Stimulated activated CD4-positive, alpha-beta T cell treated with anti-CD3 and anti-CD28 coated beads, Interleukin-15, amount 100 ng/mL, for 24 hours (primary cell): ENCODE measurements around the gene TNNT3.
A peak's percentile ranks its signal among the peaks of the same experiment; 100 is the strongest.

ENCODE experiments used
- DNase-seq: peaks from one replicate; pipeline ENCODE4 v3.0.0-alpha.2; 2020

TNNT3 gene

DNA sequence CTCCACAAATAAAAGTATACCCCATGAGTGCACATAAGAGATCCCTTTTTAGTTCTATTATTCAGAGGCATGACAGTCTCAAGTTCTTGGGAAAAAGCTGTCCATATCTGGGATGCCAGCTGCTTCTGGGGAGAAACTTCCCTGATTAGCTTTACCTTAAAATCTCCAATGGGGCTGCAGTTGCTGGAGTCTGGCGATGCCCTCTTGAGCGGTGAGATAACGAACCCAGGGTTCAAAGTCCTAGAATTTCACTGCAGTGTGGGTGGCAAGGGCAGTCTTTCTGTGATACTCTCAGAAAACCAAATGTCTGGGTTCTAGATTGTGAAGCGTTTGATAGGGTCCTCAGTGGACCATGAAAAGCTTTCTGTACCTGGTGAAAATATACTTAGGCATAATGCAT is 20.4 kb upstream of the TNNT3 start:
- no peak for DNase-seq

DNA sequence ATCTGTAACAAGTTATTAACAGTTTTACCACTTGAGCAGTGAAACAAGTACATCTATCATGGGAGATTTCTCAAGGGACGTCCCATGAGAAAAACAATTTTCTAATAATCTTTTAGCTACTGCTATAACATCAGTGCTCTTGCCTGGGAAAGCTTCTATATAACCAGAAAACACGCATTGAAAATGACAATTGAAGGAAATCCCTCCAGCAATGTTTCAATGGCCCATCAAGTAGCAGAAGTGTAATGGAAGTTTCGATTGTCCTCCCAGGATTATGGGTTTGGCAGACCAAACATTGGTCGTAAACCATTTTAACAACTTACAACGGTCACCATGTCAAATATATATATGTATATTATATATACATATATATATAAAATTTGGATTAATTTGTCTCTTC is 19.8 kb upstream of the TNNT3 start:
- DNase-seq = no peak

DNA sequence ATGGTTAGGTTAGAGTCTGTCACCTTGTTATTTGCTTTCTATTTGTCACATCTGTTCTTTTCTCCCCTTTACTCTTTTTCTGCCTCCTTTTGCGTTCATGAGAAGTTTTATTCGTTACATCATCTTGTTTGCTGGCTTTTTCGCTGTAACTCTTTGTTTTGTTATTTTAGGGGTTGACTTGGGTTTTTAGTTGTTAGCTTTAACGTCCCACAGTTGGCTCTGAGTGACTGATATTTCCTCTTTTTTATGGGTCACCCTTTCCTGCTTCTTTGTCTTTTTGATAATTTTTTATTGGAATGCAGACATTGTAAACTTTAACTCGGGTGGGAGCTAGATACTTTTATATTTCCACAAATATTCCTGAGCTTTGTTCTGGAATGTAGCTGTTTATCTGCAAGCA is 13.3 kb upstream of the TNNT3 start:
- DNase-seq = no peak

DNA sequence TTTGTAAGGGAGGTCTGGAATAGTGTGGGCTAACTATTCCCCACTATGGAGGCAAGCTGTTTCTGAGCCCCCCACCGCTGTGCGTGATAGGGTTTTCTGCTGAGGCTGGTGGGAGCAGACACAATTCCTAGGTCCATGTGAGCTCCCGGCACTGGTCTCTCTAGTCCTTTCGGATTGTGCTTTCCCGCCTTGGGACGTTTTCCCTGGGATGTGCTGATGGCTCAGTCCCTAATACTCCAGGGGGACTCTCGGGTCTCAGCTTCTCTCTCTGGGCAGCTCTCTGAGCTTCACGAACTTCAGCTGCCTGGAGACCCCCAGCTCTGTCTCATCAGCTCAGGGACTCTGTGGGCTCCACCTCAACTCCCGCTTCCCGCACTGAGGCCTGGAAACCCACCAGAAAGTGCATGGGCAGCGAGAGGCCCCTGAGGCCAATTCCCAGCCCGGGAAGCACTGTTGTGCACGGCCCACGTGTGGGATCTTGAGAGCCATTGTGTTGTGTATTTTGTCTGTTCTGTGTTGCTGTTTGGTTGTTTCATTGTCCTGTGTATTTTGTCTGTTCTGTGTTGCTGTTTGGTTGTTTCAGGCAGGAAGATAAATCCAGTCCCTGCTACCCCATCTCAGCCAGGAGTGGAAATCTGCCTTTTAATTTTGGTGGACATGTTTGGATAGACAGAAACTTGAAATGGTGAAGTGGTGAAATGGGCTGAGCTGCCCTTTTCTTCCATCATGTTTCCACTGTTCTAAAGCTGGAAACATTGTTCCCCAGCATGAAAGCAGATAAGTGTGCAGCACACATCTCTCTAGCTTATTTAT is 12.7 kb upstream of the TNNT3 start:
- DNase-seq = no peak

DNA sequence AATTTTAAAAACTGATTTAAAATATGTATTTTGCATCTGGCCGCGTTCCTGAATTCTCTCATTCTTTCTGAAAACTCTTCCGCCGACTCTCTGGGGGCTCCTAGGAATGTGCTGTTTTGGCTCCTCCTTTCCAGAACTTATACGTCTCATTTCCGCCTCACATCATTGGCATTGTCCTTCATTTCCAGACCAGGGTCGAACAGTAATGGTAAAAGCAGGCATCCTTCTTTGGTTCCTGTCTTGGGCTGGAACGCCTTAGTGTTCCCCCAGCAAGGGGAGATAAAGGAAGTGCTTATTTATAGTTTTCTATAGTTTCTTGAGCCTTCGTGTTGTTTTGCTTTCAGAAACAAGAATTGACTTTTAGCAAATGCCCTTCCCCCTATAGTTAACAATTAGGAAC is 10.9 kb upstream of the TNNT3 start:
- no peak for DNase-seq

DNA sequence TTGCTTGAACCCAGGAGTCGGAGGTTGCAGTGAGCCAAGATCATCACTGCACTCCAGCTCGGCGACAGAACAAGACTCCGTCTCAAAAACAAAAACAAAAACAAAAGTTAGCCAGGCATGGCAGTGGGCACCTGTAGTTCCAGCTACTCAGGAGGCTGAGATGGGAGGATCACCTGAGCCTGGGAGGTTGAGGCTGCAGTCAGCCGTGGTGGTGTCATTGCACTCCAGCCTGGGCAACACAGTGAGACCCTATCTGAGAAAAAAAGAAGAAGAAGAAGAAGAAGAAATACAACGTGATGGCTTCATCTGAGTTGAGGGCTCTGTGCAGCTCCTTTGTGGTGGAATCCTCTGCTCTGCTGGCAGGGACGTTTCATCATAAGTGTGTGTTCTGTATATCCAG is 10.0 kb upstream of the TNNT3 start:
- DNase-seq = no peak

DNA sequence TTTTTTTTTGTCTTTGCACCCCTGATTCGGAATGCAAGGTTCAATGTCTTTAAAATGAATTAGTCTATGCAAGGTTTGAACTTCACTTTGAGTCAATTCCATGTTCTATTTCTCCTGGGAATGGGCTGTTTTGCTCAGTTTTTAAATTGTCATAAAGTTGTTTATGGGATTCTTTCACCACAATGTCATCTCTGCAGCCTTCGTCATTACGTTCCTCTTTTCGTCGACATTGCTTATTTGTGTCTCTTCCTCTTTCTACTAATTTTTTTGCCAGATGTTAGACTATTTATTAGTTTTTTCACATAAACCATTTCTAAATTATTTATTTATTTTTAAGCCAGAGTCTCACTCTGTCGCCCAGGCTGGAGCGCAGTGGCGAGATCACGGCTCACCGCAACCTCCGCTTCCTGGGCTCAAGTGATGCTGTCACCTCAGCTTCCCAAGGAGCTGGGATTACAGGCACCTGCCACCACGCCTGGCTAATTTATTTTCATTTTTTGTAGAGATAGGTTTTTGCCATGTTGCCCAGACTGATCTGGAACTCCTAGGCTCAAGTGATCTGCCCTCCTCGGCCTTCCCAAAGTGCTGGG is 7.1 kb upstream of the TNNT3 start:
- no peak for DNase-seq

DNA sequence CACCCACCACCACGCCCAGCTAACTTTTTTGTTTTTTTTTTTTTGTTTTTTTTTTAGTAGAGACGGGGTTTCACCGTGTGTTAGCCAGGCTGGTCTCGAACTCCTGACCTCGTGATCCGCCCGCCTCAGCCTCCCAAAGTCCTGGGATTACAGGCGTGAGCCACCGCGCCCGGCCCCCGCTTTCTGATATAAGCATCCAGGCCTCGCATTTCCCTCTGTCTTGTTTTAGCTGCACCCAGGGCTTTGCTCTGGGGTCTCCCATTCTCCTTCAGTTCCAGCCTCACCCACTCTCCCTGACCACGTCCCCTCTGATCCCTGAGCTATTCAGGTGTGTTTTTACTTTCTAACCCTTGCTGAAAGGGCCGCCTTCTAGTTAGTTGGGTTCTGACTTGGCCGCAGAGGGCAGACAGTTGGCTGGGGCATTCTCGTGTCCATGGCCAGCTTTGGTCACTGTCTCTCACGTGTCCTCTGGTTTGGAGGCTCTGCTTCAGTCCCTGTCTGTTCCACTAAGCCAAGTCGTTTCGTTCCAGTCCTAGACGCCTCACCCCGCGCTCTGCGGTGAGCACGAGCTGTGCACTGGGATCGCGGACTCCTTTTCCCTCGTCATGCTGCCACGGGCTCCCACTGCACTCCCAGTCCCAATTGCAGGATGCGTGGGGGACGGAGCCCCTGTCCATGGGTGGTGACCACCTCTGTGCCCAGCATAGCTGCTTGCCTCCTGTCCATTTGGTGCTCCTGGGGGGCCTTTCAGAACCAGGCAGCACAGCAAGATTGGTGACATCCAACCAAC is 6.0 kb upstream of the TNNT3 start:
- DNase-seq = no peak

DNA sequence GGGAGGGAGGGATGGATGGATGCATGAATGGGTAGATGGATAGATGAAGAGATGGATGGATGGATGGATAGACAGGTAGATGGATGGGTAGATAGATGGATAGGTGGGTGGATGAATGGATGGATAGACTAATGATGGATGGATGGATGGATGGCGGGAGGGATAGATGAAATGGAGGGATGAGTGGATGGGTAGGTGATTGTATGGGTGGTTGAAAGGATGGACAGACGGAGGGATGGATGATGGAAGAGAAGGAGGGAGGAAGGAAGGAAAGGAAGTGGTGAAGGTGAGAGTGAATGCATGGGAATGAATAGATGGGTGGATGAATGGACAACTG is 3.7 kb upstream of the TNNT3 start:
- DNase-seq = no peak

DNA sequence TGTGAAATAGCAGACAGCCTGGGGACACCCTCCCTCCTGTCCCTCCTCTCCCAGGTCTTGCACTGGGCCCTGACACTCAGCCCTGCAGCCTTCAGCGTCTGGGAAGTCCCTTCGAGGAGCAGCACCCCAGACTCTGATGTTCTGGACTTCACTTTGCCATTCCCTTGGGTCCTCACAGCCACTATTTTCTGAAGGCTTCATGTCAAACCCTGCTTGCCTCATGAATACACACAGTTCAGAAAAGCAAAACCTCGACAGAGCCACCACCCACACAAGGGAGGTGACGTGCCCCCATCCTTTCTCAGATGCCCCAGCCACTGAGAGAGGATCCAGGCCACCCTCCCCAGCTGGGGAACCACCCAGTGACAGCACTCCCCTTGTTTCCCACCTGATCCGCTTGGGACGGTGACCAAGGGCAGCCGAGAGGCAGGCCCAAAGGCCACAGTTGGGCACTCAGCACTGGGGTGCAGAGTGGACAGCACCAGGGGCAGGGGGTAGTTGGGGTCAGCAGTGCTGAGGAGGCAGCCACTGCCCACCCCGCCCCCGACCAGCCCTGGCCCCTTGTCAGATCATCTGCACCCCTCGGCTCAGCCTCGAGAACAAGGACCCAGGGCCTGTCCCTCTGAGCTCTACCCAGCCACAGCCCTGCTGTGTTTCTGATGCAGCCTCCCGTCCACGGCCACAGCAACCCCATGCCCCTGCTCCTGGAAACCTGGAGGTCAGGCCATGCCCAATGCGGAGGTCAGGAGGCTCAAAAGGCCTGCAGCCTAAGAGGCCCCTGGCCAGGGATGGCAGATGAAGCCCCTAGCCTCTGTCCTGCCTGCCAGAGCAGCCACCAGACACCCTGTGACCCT is 3.1 kb upstream of the TNNT3 start:
- peak; percentile 22 for DNase-seq

DNA sequence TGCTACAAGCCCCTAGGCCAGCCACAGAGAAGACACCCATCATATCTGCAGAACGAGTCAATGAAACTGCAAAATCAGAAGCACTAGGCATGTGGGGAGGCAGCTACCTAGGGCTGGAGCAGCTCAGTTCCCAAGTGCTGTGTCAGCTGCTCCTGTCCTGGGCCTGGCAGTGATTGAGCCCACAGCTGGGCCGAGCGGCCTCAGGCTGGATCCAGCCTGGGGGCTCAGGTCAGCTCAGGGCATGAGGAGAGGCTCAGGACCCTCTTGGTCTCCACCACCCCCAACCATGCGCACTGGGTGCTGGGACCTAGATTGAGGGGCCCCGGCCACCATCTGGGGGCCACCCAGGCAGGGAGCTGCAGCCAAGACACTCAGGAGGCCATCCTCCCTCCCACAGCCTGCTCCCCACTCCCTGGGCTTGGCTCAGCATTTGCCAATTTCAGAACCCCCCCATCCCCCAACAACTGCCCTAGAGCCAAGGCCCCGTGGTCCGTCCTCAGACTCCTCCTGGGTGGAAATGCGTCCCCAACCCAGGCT is 2.4 kb upstream of the TNNT3 start:
- DNase-seq = no peak

DNA sequence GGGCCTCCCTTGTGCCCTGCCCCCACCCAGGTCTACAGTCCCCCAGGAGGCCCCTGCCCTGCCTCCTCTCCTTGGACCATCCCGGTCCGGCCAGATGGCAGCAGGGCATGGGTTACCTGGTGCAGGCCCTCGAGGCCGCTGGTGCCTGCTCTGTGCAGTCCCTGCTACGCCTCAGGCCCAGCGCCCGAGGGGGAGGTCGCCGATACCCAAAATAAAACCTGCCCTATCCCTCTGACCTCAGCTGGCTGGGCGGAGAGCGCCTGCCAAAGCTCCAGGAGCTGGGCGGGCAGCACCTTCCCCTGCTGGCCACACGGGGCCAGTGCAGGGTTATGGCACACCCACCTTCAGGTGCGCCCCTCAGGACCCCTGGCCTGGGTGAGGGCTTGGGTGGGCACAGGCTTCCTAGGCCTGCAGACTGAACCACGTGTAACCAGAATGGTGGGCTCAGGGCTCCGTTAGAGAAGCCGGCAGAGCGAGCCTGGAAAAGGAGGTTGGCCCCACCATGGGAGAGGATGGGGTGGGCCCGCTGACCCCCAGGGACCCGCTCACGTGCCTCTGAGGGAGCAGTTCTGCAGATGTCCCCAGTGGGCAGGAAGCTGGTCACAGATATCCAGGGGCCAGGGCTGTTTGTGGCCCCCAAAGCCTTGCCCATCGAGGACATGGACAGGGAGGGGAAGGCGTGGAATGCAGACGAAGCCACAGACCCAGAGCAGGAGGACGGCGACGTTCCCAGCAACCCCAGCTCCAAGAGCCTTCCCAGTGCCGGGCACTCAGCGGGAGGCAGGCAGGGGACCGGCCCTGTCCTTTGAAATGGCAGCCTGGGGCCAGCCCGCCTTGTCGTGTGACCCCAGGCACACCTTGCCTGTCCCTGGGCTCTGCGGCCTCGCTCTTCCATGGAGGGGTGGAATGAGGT is 1.7 kb upstream of the TNNT3 start:
- DNase-seq = no peak

DNA sequence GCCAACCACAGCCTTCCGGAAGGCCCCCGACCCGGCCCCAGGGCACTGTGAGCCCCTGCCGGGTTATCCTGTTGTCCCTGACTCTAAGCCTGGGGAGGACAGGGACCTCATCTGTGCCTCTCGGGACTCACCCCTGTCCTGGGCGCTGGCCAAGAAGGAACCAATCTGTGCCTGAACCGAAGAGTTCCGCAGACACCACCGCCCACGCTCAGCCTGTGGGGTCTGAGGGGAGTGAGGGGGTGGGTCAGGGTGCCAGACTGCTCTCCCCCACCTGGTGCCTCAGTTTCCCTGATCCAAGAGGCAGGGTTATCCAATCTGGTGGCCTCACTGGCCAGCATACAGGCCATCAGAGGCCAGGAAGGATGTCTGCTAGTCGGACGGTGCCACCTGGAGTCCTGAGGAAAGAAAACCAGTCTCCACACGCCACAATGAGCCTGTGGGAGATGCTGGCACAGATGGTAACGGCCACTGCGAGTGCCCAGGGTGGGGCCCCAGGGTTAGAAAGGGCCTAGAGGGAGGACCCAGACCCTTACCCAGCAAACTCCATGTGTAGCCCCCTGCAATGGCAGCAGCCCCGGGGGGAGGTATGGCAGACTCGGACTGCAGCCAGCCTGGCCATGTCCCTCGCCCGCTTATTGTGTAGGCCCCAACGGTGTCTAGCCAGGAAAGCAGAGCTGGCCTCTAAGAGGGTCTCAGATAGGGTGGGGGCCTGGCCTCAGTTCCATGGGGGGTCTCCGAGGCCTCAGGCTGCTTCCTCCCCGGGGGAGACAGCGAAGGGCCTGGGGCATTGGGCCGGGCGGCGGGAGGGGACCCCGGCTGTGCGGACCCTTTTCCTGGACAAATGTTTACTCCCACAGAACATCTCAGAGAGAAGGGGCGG is 827 bp upstream of the TNNT3 start:
- no peak for DNase-seq

DNA sequence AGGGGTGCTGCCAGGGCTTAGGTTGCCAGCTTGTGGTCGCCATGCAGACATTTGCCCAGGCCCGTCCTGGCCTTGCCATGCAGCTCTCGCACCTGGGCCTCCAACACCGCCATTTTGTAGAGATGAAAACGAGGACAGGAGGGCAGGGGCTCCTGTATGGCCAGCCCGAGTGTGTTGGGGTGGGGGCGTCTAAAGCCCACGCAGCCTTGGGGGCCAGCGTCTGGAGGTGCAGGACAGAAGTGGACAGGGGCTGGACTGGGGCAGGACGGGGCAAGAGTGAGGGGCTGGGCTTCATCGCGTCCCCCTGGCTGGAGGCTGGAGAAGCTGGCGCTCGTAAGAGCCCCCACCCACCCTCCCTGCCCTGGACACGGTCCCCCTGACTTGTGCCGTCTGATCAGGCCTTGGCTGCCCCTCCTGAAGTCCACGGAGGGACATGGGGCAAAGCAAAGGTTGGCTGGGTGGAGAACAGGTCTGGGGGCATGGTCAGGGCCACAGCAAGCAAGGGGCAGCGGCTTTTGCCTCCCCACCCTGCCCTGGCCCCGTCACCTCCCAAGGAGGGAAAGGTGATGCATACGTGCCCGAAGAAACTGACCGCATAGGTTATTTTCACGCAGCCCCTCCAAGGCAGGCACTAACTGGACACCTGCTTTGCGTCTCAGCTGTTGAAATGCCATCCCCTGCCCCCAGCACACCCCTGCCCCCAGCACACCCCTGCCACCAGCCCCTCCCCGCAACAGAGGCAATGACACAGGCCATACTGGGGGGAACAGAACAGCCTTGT is 815 bp downstream of the TNNT3 start:
- DNase-seq = no peak

DNA sequence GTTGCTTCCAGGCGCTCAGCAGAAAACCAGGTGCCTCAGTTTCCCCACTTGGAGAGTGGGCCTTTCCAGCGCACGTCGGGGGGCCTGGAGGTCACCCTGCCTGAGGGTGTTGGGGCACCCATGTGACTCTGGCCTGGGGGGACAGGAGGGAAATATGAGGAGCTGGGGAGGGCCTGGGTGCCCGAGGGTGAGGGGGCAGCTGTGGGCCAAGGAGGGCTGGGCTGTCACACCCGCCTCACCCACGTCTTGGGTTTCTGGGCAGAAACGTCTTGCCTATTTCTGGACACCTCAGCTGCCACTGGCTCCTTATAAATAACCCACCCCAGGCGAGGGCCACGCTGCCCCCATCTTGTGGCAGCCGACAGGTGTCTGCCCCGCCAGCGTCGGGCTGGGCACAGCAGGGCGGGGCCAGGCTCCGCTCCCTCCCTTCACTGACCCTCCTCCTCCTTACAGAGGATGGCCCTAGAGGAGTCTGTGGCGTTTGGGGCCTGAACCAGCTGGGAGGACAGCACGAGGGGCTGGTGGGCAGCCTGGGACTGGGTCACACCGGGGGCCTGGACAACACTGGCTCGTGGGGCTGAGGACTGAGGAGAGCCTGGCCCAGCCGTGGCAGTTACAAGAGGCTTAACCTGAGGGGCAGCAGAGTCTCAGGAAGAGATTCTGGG is 1.5 kb downstream of the TNNT3 start:
- no peak for DNase-seq

DNA sequence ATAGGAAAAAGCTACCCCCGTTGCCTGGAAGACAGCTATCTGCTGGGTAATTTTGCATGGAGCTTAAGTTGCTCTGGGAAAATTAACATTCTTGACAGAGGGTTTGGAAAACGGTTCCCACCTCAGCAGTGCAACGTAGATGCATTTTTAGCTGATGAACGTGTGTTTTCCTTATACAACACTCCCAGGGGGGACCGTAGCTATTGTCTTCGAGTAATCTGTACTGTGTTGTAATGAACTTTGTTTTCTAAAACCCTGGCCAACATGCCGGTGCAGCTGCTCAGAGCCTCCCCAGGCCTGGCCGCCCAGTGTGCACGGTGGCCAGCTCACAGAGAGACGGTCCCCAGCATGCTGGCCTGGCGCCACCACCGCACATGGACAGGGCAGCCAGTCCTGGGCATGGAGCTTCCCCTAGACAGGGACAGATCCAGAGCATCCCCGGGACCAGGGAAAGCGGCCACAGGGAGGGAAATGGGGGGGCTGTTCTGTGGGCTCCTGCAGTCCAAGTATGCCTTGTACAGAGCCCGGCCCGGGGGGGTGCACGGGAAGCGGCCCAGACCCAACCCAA is 2.2 kb downstream of the TNNT3 start:
- no peak for DNase-seq

DNA sequence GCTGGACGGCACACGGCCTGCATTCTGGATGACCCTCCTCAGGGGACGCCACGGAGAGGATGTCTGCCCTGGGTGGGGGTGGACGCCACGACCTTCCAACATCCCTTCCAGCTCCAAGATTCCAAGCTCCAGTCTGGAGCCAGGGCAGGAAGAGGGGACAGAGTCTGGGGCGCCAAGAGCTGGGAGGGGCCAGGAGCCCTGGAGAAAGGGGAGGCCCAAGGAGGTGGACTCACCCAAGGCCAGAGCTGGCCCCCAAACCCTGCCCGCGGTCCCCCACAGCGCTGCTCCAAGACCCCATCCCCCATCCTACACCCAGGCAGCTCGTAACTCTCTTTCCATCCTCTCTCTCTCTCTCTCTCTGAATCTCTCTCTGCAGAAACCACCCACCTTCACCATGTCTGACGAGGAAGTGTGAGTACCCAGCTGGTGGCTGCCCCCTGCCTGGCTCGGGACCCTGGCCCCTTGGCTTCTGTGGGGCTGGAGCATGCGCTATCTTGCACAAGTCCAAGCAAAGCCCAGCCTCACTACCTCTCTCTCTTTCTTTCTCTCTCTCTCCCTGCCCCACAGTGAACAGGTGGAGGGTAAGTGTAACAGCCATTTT is 3.1 kb downstream of the TNNT3 start:
- no peak for DNase-seq

DNA sequence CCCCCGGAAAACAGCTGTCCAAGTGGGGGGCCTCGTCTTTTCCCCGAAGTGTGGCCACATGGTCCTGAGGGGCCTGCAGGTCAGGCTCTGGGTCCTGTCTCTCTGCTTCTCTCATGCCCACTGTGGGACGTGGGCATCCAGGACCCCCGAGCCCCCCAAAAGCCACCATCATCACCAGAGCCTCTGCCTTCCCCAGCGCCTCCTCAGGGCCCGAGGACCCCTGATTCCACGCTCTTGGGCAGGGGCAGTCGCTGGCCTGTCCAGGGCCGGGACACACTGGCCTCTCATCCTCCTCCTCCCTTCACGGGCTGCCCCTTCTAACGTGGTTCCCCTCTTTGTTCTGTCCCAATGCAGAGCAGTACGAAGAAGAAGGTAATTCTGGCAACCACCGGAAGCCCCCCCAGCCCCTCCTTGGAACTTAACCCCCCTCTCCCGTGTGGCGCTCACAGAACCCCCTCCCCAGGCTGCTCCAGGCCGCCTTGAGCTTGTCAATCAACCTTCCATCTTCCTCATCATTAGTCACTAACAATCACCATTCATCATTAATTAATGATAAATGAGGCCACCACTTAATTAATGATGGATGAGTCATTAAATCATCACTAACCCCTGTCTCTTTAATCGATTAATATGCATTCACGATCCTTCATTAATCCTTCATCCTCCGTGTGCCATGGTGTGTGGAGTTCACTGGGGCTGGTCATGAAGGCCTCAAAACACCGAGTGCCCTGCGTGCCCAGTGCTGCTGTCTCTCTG is 3.9 kb downstream of the TNNT3 start:
- no peak for DNase-seq
